ENCODE results near the gene AHI1. TPM values are rescaled to one million over a fixed set of nuclear protein-coding genes. Genes with fewer than 3 reads are reported as not detected.
"Not testable (repeated sequence)": the region's sequence is repeated elsewhere in the genome, so short reads cannot be mapped to it uniquely, and the experiment has no call there.

Gene AHI1
- polyA plus RNA-seq, 1 donor (not counting 4 experiments of a cell fraction or from before 2014, with no cell fraction given), result 7.0 TPM

DNA sequence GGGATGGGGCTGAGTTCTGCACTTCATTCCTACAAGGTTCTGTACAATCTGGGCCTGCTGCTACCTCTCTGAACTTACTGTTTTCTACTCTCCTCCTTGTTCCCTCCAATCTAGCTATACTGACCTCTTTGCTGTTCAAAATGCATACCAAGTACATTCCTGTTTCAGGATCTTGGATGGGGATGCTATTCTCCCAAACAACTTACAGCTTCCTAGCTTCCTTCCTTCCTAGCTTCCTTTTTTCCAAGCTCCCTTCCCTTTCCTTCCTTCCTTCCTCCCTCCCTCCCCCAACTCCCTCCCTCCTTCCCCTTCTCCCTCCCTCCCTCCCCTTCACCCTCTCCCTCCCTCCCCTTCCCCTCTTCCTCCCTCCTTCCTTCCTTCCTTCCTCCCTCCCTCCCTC lies 117.9 kb downstream of the AHI1 start:
- TF ChIP-seq EZH2 (IDR thresholded peaks at IDR 0.05; ENCODE audit: low read length), result no peak
- TF ChIP-seq CTCF (optimal IDR thresholded peaks at IDR 0.05 in 1 of 3, IDR thresholded peaks at IDR 0.05 in 1 of 3, conservative IDR thresholded peaks at IDR 0.05 in 1 of 3; ENCODE audit: extremely low read depth in 1 of 3, insufficient read depth in 2 of 3, low read length in 3 of 3), result no peak
- Histone ChIP-seq H3K27me3 (ENCODE audit: control insufficient read depth, extremely low read depth, insufficient read depth, low read length) (no peaks in the 10 kb centered on the region), H3K27ac (ENCODE audit: control insufficient read depth, insufficient read depth, low read length) (no peak overlapping the region), H3K9me3 (ENCODE audit: control insufficient read depth, low read depth, low read length) (no peaks in the 10 kb centered on the region), H3K4me1 (ENCODE audit: control insufficient read depth, extremely low read depth, insufficient read depth, low read length) (no peaks in the 10 kb centered on the region), H3K36me3 (ENCODE audit: control insufficient read depth in 2 of 2, extremely low read depth in 1 of 2, insufficient read depth in 2 of 2, low read length in 2 of 2) (no peaks in the 10 kb centered on the region), H2AFZ (ENCODE audit: control insufficient read depth, low read length) (no peak overlapping the region), H4K20me1 (ENCODE audit: control insufficient read depth, extremely low read depth, insufficient read depth, low read length) (no peaks in the 10 kb centered on the region), H3K4me2 (ENCODE audit: control insufficient read depth, extremely low read depth, insufficient read depth, low read depth, low read length) (no peak overlapping the region), H3K4me3 (ENCODE audit: control insufficient read depth in 2 of 3, extremely low read depth in 1 of 3, insufficient read depth in 2 of 3, low read depth in 1 of 3, low read length in 3 of 3) (no peak overlapping the region), H3K79me2 (ENCODE audit: control insufficient read depth, insufficient read depth, low read length) (no peaks in the 10 kb centered on the region), H3K9ac (ENCODE audit: control insufficient read depth, extremely low read depth, insufficient read depth, low read length) (no peak overlapping the region), H3K9me1 (ENCODE audit: control insufficient read depth, extremely low read depth, insufficient read depth, low read length) (no peaks in the 10 kb centered on the region)
- FAIRE-seq, result no peak
- DNase-seq (ENCODE audit: low read depth, low spot score), result no peak
- dilution Hi-C loops (cut with MboI; ENCODE audit: extremely low pct_ligation_motif_present, low sequenced_read_pairs), result no loop called here

GRCh38 chr6:135372758-135373157 lies 124.8 kb downstream of the AHI1 start:
- FAIRE-seq, result no peak
- TF ChIP-seq EZH2 (IDR thresholded peaks at IDR 0.05; ENCODE audit: low read length), result no peak
- no peak for TF ChIP-seq CTCF (optimal IDR thresholded peaks at IDR 0.05 in 1 of 3, IDR thresholded peaks at IDR 0.05 in 1 of 3, conservative IDR thresholded peaks at IDR 0.05 in 1 of 3; ENCODE audit: extremely low read depth in 1 of 3, insufficient read depth in 2 of 3, low read length in 3 of 3)
- dilution Hi-C loops (cut with MboI; ENCODE audit: extremely low pct_ligation_motif_present, low sequenced_read_pairs), result no loop called here

DNA sequence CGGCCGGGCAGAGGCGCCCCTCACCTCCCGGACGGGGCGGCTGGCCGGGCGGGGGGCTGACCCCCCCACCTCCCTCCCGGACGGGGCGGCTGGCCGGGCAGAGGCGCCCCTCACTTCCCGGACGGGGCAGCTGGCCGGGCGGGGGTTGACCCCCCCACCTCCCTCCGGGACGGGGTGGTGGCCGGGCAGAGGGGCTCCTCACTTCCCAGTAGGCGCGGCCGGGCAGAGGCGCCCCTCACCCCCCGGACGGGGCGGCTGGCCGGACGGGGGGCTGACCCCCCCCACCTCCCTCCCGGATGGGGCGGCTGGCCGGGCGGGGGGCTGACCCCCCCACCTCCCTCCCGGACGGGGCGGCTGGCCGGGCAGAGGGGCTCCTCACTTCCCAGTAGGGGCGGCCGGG lies 133.9 kb downstream of the AHI1 start:
- H3K9me3 ChIP-seq (ENCODE audit: control insufficient read depth, low read depth, low read length); H3K9ac ChIP-seq (ENCODE audit: control insufficient read depth, extremely low read depth, insufficient read depth, low read length); H3K4me2 ChIP-seq (ENCODE audit: control insufficient read depth, extremely low read depth, insufficient read depth, low read depth, low read length); H3K79me2 ChIP-seq (ENCODE audit: control insufficient read depth, insufficient read depth, low read length); H3K9me1 ChIP-seq (ENCODE audit: control insufficient read depth, extremely low read depth, insufficient read depth, low read length); H3K27me3 ChIP-seq (ENCODE audit: control insufficient read depth, extremely low read depth, insufficient read depth, low read length); H3K4me1 ChIP-seq (ENCODE audit: control insufficient read depth, extremely low read depth, insufficient read depth, low read length); H2AFZ ChIP-seq (ENCODE audit: control insufficient read depth, low read length); DNase-seq (ENCODE audit: low read depth, low spot score); FAIRE-seq; H3K27ac ChIP-seq (ENCODE audit: control insufficient read depth, insufficient read depth, low read length); H4K20me1 ChIP-seq (ENCODE audit: control insufficient read depth, extremely low read depth, insufficient read depth, low read length); H3K36me3 ChIP-seq (ENCODE audit: control insufficient read depth in 2 of 2, extremely low read depth in 1 of 2, insufficient read depth in 2 of 2, low read length in 2 of 2); dilution Hi-C loops (cut with MboI; ENCODE audit: extremely low pct_ligation_motif_present, low sequenced_read_pairs); H3K4me3 ChIP-seq (ENCODE audit: control insufficient read depth in 2 of 3, extremely low read depth in 1 of 3, insufficient read depth in 2 of 3, low read depth in 1 of 3, low read length in 3 of 3): not testable (repeated sequence)

More at GRCh38 chr6:135372758-135373157, 124.8 kb downstream of the AHI1 start:
- Histone ChIP-seq H3K4me3 (ENCODE audit: control insufficient read depth in 2 of 3, extremely low read depth in 1 of 3, insufficient read depth in 2 of 3, low read depth in 1 of 3, low read length in 3 of 3) (no peak overlapping the region), H3K9me3 (ENCODE audit: control insufficient read depth, low read depth, low read length) (no peaks in the 10 kb centered on the region), H3K4me1 (ENCODE audit: control insufficient read depth, extremely low read depth, insufficient read depth, low read length) (no peaks in the 10 kb centered on the region), H3K4me2 (ENCODE audit: control insufficient read depth, extremely low read depth, insufficient read depth, low read depth, low read length) (no peak overlapping the region), H4K20me1 (ENCODE audit: control insufficient read depth, extremely low read depth, insufficient read depth, low read length) (no peaks in the 10 kb centered on the region), H2AFZ (ENCODE audit: control insufficient read depth, low read length) (no peak overlapping the region), H3K9me1 (ENCODE audit: control insufficient read depth, extremely low read depth, insufficient read depth, low read length) (no peaks in the 10 kb centered on the region), H3K9ac (ENCODE audit: control insufficient read depth, extremely low read depth, insufficient read depth, low read length) (no peak overlapping the region), H3K36me3 (ENCODE audit: control insufficient read depth in 2 of 2, extremely low read depth in 1 of 2, insufficient read depth in 2 of 2, low read length in 2 of 2) (no peaks in the 10 kb centered on the region), H3K27me3 (ENCODE audit: control insufficient read depth, extremely low read depth, insufficient read depth, low read length) (no peaks in the 10 kb centered on the region), H3K79me2 (ENCODE audit: control insufficient read depth, insufficient read depth, low read length) (no peaks in the 10 kb centered on the region), H3K27ac (ENCODE audit: control insufficient read depth, insufficient read depth, low read length) (no peak overlapping the region)
- DNase-seq (ENCODE audit: low read depth, low spot score), result no peak

Measured in keratinocyte (primary cell).